Measurements from ENCODE around the gene TIPARP.

TIPARP gene

GRCh38 chr3:156732715-156733421 lies 58.5 kb downstream of the TIPARP start:
- no peak for TF ChIP-seq FOXP2 (optimal IDR thresholded peaks at IDR 0.05; ENCODE audit: borderline replicate concordance, extremely low read depth, extremely low read length, insufficient read depth)
- no peak for TF ChIP-seq TAF1 (IDR thresholded peaks at IDR 0.05; ENCODE audit: borderline replicate concordance, insufficient read depth, low read length)
- TF ChIP-seq POLR2AphosphoS5 (IDR thresholded peaks at IDR 0.05; ENCODE audit: low read depth, low read length), result no peak
- TF ChIP-seq SIN3A (IDR thresholded peaks at IDR 0.05; ENCODE audit: borderline replicate concordance, insufficient read depth, low read length), result no peak
- TF ChIP-seq REST (IDR thresholded peaks at IDR 0.05; ENCODE audit: insufficient read depth in 1 of 2, low read depth in 2 of 2, low read length in 2 of 2), result no peak

GRCh38 chr3:156735471-156735870 lies 61.1 kb downstream of the TIPARP start:
- TF ChIP-seq POLR2AphosphoS5 (IDR thresholded peaks at IDR 0.05; ENCODE audit: low read depth, low read length), result no peak
- TF ChIP-seq FOXP2 (optimal IDR thresholded peaks at IDR 0.05; ENCODE audit: borderline replicate concordance, extremely low read depth, extremely low read length, insufficient read depth), result no peak
- no peak for TF ChIP-seq SIN3A (IDR thresholded peaks at IDR 0.05; ENCODE audit: borderline replicate concordance, insufficient read depth, low read length)
- TF ChIP-seq TAF1 (IDR thresholded peaks at IDR 0.05; ENCODE audit: borderline replicate concordance, insufficient read depth, low read length), result no peak

GRCh38 chr3:156738251-156738650 lies 63.9 kb downstream of the TIPARP start:
- TF ChIP-seq SIN3A (IDR thresholded peaks at IDR 0.05; ENCODE audit: borderline replicate concordance, insufficient read depth, low read length) (no peak), REST (IDR thresholded peaks at IDR 0.05; ENCODE audit: insufficient read depth in 1 of 2, low read depth in 2 of 2, low read length in 2 of 2) (no peak), TAF1 (IDR thresholded peaks at IDR 0.05; ENCODE audit: borderline replicate concordance, insufficient read depth, low read length) (no peak), FOXP2 (optimal IDR thresholded peaks at IDR 0.05; ENCODE audit: borderline replicate concordance, extremely low read depth, extremely low read length, insufficient read depth) (no peak), POLR2AphosphoS5 (IDR thresholded peaks at IDR 0.05; ENCODE audit: low read depth, low read length) (no peak)

- no peak for TF ChIP-seq SIN3A (IDR thresholded peaks at IDR 0.05; ENCODE audit: borderline replicate concordance, insufficient read depth, low read length)
- TF ChIP-seq FOXP2 (optimal IDR thresholded peaks at IDR 0.05; ENCODE audit: borderline replicate concordance, extremely low read depth, extremely low read length, insufficient read depth), result no peak
- no peak for TF ChIP-seq REST (IDR thresholded peaks at IDR 0.05; ENCODE audit: insufficient read depth in 1 of 2, low read depth in 2 of 2, low read length in 2 of 2)
- TF ChIP-seq TAF1 (IDR thresholded peaks at IDR 0.05; ENCODE audit: borderline replicate concordance, insufficient read depth, low read length), result no peak
- TF ChIP-seq POLR2AphosphoS5 (IDR thresholded peaks at IDR 0.05; ENCODE audit: low read depth, low read length), result no peak
These were observed 65.6 kb downstream of the TIPARP start for GRCh38 chr3:156739976-156740375.

GRCh38 chr3:156741935-156742334 lies 67.5 kb downstream of the TIPARP start:
- TF ChIP-seq FOXP2 (optimal IDR thresholded peaks at IDR 0.05; ENCODE audit: borderline replicate concordance, extremely low read depth, extremely low read length, insufficient read depth), result no peak
- TF ChIP-seq TAF1 (IDR thresholded peaks at IDR 0.05; ENCODE audit: borderline replicate concordance, insufficient read depth, low read length), result no peak
- no peak for TF ChIP-seq POLR2AphosphoS5 (IDR thresholded peaks at IDR 0.05; ENCODE audit: low read depth, low read length)
- no peak for TF ChIP-seq REST (IDR thresholded peaks at IDR 0.05; ENCODE audit: insufficient read depth in 1 of 2, low read depth in 2 of 2, low read length in 2 of 2)
- TF ChIP-seq SIN3A (IDR thresholded peaks at IDR 0.05; ENCODE audit: borderline replicate concordance, insufficient read depth, low read length), result no peak

All from PFSK-1 (cell line).